Measurements from ENCODE around the gene SLC15A5.

The SLC15A5 gene

DNA sequence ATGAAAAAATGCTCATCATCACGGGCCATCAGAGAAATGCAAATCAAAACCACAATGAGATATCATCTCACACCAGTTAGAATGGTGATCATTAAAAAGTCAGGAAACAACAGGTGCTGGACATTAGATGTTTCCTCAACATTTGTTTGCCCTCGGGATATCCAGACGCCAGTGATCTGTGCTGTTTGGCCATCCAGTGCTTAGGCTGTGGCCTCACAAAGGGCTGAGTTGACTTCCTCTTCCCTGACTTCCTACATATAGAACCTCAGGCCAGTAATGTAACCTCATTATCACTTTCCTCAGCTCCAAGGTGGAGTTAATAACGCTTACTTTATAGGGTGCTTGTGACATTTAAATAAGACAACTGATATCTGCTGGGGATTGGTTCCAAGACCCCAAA is 51.8 kb downstream of the SLC15A5 start:
- DNase-seq: no peak
- H3K4me1 ChIP-seq: no peaks in the 10 kb centered on the region
- no peaks in the 10 kb centered on the region for H3K27me3 ChIP-seq
- H3K4me3 ChIP-seq: no peak overlapping the region
- intact Hi-C loops (cut with DNase I; ENCODE audit: low total_unique reads): no loop called here
- TF ChIP-seq, protein P1, sequence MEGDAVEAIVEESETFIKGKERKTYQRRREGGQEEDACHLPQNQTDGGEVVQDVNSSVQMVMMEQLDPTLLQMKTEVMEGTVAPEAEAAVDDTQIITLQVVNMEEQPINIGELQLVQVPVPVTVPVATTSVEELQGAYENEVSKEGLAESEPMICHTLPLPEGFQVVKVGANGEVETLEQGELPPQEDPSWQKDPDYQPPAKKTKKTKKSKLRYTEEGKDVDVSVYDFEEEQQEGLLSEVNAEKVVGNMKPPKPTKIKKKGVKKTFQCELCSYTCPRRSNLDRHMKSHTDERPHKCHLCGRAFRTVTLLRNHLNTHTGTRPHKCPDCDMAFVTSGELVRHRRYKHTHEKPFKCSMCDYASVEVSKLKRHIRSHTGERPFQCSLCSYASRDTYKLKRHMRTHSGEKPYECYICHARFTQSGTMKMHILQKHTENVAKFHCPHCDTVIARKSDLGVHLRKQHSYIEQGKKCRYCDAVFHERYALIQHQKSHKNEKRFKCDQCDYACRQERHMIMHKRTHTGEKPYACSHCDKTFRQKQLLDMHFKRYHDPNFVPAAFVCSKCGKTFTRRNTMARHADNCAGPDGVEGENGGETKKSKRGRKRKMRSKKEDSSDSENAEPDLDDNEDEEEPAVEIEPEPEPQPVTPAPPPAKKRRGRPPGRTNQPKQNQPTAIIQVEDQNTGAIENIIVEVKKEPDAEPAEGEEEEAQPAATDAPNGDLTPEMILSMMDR (IDR thresholded peaks at IDR 0.05): no peak
- H3K9me3 ChIP-seq: no peaks in the 10 kb centered on the region
- no peaks in the 10 kb centered on the region for H3K36me3 ChIP-seq
- no peak overlapping the region for H3K27ac ChIP-seq

DNA sequence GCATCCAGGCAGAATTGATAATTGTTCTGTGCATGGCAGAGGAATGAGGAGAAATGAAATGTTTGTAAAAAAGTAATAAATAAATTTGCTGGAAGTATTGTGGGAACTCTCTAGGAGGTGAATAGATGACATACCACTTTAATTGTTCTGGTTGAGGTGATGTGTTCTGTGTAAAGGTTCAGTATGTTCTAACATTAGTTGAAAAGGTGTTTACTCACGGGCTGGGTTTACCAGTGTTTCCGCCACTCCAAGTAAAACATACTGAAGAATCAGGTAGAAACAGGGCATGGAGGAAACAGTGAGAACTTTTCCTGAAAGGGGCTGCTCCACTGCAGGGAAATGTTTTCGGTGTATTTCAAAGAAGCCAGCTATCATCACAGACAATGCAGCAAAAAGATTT is 53.3 kb downstream of the SLC15A5 start:
- Histone ChIP-seq H3K9me3 (no peaks in the 10 kb centered on the region), H3K27me3 (no peaks in the 10 kb centered on the region), H3K4me1 (no peaks in the 10 kb centered on the region), H3K36me3 (no peaks in the 10 kb centered on the region), H3K27ac (no peak overlapping the region), H3K4me3 (no peak overlapping the region)
- intact Hi-C loops (cut with DNase I; ENCODE audit: low total_unique reads): no loop called here
- TF ChIP-seq, protein P1 (IDR thresholded peaks at IDR 0.05): no peak
- DNase-seq: no peak

DNA sequence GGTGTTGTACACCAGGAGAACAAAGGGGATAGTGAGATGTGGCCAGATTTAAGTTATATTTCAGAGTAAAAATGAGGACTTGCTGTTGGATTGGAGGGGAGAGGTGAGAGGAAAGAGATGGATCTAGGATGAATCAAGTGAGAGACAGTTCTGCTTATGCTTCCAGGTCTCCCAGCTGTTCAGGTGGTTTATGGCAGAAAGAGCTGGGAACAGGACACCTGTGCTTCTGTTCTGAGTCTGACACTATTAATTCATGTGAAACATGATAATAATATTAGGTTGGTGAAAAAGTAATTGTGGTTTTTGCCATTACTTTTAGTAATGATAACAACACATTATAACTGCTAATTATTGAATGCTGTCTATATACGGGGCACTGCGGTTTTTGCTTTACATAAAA is 55.7 kb downstream of the SLC15A5 start:
- TF ChIP-seq, protein P1 (IDR thresholded peaks at IDR 0.05): no peak
- no peak for DNase-seq
- H3K36me3 ChIP-seq: no peaks in the 10 kb centered on the region
- H3K4me1 ChIP-seq: no peaks in the 10 kb centered on the region
- no peaks in the 10 kb centered on the region for H3K9me3 ChIP-seq
- no peak overlapping the region for H3K4me3 ChIP-seq
- H3K27me3 ChIP-seq: no peaks in the 10 kb centered on the region
- no peak overlapping the region for H3K27ac ChIP-seq
- intact Hi-C loops (cut with DNase I; ENCODE audit: low total_unique reads): no loop called here

DNA sequence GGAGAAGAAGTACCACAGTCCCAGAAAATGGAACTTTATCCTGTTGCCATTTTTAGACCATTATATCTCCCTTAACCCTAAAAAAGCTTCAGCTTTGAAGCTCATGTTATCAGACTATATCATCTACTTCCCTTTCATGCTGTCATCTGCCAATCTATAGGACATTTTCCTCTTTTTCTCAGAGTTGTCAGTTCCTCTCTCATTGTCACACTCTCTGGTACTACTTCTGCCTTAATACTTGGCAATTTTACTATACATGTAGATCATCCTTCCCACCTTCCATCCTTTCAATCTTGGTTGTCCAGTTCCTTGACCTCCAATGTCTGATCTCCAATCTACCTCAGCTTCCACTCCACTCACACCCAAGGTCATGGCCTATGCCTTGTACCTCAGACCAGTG is 57.4 kb downstream of the SLC15A5 start:
- Histone ChIP-seq H3K4me3 (no peak overlapping the region), H3K27ac (no peak overlapping the region), H3K9me3 (no peaks in the 10 kb centered on the region), H3K27me3 (no peaks in the 10 kb centered on the region), H3K4me1 (no peaks in the 10 kb centered on the region), H3K36me3 (no peaks in the 10 kb centered on the region)
- no peak for DNase-seq
- intact Hi-C loops (cut with DNase I; ENCODE audit: low total_unique reads): no loop called here
- TF ChIP-seq, protein P1 (IDR thresholded peaks at IDR 0.05): no peak

DNA sequence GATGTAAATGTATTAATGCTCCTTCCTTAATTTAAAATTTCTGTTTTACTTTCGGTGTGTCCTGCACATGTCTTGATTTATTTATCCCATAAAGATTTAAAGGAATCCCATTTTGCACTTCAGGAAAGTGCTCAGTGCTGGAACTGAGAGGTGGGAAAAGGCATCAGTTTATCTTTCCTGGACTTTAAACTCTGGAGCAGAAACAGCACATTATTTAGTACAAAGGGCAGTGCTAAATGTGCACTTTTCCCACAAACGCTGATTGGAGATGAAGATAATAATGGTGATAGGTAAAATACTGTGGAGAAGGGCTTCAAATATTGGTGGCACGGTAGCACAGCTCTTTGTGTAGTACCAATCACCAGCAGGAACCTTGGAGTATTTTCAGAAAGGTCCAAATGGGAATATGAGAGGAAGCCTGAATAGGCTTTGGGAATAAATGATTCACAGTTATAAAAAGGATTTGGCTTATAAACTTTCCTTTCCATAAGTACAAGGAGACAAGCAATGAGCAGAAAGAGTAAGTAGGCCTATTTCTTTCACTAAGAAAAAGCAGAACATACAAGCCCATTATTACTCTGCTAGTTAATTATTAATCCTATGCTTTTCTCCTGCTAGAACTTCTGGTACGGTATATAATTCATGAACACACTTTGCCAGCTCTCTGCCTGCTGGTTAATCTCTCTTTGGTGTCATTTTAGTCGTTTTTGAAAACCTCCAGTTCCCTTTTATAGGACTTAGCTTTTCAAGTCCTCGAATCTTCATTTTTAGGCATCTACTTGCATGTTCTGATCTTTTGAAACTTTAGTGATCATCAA is 58.3 kb downstream of the SLC15A5 start:
- intact Hi-C loops (cut with DNase I; ENCODE audit: low total_unique reads): no loop called here
- TF ChIP-seq, protein P1 (IDR thresholded peaks at IDR 0.05): no peak
- Histone ChIP-seq H3K27ac (no peak overlapping the region), H3K27me3 (no peaks in the 10 kb centered on the region), H3K9me3 (no peaks in the 10 kb centered on the region), H3K4me1 (no peaks in the 10 kb centered on the region), H3K4me3 (no peak overlapping the region), H3K36me3 (no peaks in the 10 kb centered on the region)
- DNase-seq: no peak
